HS-27A (cell line): ENCODE results near the gene GABRB1.

ENCODE experiments used
- DNase-seq: peaks from one replicate; pipeline ENCODE4 v3.0.0-alpha.2; 2012; ENCODE audit warnings: low read depth, missing footprints

Gene GABRB1

GRCh38 chr4:47049347-47049746 is 18.0 kb downstream of the GABRB1 start:
- no peak for DNase-seq

- DNase-seq: no peak
Measured at GRCh38 chr4:47050761-47051725, 19.7 kb downstream of the GABRB1 start.

- no peak for DNase-seq
Measured at GRCh38 chr4:47053485-47053884, 22.1 kb downstream of the GABRB1 start.

GRCh38 chr4:47054130-47054529 is 22.8 kb downstream of the GABRB1 start:
- no peak for DNase-seq

GRCh38 chr4:47057991-47058390 is 26.6 kb downstream of the GABRB1 start:
- no peak for DNase-seq

GRCh38 chr4:47060561-47060960 is 29.2 kb downstream of the GABRB1 start:
- no peak for DNase-seq

- no peak for DNase-seq
Measured at GRCh38 chr4:47061435-47061834, 30.1 kb downstream of the GABRB1 start.

GRCh38 chr4:47065051-47065481 is 33.7 kb downstream of the GABRB1 start:
- no peak for DNase-seq

- DNase-seq: no peak
Measured at GRCh38 chr4:47068986-47069385, 37.6 kb downstream of the GABRB1 start.

- peak; percentile 34 for DNase-seq
Measured at GRCh38 chr4:47071901-47072341, 40.6 kb downstream of the GABRB1 start.

GRCh38 chr4:47073647-47074046 is 42.3 kb downstream of the GABRB1 start:
- DNase-seq: no peak

- no peak for DNase-seq
Measured at GRCh38 chr4:47074816-47075215, 43.4 kb downstream of the GABRB1 start.

- peak; percentile 35 for DNase-seq
Measured at GRCh38 chr4:47075262-47075661, 43.9 kb downstream of the GABRB1 start.

GRCh38 chr4:47075919-47076318 is 44.6 kb downstream of the GABRB1 start:
- no peak for DNase-seq

GRCh38 chr4:47084111-47084510 is 52.7 kb downstream of the GABRB1 start:
- no peak for DNase-seq

GRCh38 chr4:47084795-47085194 is 53.4 kb downstream of the GABRB1 start:
- DNase-seq: no peak

- no peak for DNase-seq
Measured at GRCh38 chr4:47088298-47088697, 56.9 kb downstream of the GABRB1 start.

- no peak for DNase-seq
Measured at GRCh38 chr4:47095884-47096283, 64.5 kb downstream of the GABRB1 start.

- no peak for DNase-seq
Measured at GRCh38 chr4:47101453-47101852, 70.1 kb downstream of the GABRB1 start.

GRCh38 chr4:47104986-47105385 is 73.6 kb downstream of the GABRB1 start:
- DNase-seq: no peak

GRCh38 chr4:47106561-47106960 is 75.2 kb downstream of the GABRB1 start:
- no peak for DNase-seq

GRCh38 chr4:47109379-47109778 is 78.0 kb downstream of the GABRB1 start:
- no peak for DNase-seq

- DNase-seq: no peak
Measured at GRCh38 chr4:47110546-47111132, 79.3 kb downstream of the GABRB1 start.
